ENCODE measurements around the gene TH.
"Not testable (repeated sequence)": the region's sequence is repeated elsewhere in the genome, so short reads cannot be mapped to it uniquely, and the experiment has no call there.

TH gene

DNA sequence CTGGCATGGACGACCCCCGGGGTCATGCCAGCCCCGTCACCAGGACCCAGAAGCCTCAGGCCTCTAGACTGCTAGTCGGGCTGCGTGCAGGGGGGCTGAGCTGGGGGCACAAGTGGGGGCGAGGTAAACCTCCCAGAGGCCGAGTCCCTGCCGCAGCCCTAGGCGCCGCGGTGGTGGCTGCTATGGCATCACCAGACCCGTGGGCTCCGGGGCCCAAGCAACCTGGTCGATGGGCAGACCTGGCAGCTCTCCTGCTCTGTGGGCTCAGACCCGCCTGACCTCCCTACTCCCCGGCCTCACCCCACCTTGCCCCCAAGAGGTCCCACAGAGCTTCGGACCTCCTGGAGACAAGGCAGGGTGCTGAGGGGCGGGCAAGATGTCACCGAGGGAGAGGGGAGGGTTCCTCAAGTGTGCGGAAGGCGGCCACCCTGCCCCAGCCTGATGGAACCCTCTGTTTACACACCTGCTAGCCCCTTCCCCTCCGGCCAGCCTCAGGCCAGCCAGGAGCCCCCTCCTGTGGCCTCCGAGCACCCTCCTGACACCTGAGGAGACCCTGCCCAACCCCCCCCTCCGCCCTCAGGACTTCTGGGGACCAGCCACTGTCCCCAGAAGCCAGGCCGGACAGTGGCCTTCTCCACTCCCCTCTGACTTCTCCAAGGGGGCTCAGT is 41.8 kb downstream of the TH start:
- no peak for DNase-seq (ENCODE audit: low read depth)

DNA sequence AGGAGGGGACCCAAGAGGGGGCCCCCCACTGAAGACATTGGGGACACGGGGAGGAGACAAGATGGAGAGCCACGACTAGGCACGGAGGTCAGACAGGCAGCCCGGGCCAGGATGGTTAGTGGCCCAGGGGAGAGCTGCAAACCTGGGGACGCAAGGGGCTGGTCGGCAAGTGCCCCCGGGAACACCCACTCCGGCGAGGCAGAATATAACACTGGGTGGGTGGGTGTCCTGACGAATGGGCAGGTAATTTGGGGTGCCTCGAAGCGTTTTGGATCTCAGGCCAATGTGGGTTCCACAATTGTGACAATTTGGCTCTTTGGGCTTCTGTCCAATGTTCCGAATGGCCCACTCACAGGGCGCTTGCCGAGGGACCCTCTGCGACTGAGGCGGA is 42.3 kb downstream of the TH start:
- DNase-seq (ENCODE audit: low read depth) = no peak

GRCh38 chr11:2128511-2129307 is 42.9 kb downstream of the TH start:
- DNase-seq (ENCODE audit: low read depth) = no peak

GRCh38 chr11:2128130-2128510 is 43.5 kb downstream of the TH start:
- no peak for DNase-seq (ENCODE audit: low read depth)

DNA sequence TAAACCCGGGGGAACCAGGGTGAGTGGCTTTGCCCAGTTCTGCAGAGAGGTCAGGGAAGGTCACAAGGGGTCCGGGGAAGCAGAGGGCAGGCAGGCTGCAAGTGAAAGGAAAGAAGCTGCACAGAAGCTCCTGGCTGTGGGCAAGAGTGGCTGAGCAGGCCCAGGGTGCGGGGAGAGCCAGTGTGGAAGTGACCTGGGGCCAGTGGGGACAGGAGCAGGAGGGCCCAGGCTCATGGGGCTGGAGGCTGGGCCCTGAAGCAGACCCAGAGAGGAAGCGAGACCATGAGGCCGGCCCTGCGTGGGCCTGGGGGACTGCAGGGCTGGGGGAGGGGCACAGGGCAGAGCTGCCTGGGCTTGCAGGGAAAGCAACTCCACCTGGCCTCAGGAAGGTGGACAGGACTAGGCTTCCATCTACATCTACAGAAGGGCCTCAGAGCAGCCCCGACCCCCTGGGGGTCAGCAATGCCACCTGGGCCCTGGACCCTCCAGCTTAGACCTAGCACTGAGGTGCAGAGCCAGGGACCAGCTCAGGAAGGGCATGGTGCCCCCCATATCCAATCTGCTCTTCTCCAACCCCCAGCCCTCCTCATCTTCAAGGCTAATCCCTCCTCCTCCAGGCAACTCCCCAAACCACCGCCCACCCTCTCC is 44.0 kb downstream of the TH start:
- DNase-seq (ENCODE audit: low read depth) = no peak

GRCh38 chr11:2126520-2127085 is 45.0 kb downstream of the TH start:
- no peak for DNase-seq (ENCODE audit: low read depth)

DNA sequence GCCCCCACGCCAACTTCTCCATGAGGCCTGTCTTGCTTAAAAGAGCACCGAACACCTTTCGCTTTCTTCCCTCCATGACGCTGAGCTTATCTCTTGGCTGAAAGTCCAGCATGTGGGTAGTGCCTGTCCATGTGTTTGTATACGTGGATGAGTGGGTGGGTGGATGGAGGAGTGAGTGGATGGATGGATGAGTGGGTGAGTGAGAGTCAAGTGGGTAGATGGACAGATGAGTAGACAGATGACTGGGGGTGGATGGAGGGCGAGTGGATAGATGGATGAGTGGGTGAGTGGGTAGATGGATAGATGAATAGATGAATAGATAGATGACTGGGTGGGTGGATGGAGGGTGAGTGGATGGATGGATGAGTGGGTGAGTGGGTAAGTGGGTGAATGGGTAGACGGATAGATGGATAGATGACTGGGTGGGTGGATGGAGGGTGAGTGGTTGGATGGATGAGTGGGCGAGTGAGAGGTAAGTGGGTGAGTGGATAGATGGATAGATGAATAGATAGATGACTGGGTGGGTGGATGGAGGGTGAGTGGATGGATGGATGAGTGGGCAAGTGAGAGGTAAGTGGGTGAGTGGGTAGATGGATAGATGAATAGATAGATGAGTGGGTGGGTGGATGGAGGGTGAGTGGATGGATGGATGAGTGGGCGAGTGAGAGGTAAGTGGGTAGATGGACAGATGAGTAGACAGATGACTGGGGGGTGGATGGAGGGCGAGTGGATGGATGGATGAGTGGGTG is 46.7 kb downstream of the TH start:
- DNase-seq (ENCODE audit: low read depth) = not testable (repeated sequence)

DNA sequence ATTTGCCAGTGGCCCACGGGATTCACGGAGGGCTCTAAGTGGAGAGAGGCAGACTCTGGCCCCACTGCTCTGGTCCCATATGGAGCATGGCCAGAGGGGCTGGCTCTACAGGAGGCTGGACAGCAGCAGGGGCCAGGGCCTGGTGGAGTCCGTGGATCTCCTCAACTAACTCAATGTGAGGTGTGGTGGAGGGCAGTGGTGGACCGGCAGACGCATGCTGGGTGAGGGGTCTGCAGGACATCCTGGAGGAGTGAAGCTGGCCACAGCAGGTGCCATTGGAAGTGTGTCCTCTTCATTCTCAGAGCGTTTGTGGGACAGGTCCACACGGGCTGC is 48.0 kb downstream of the TH start:
- DNase-seq (ENCODE audit: low read depth) = no peak

- peak; percentile 20 for DNase-seq (ENCODE audit: low read depth)
Observed at GRCh38 chr11:2122907-2123627, 48.5 kb downstream of the TH start.

GRCh38 chr11:2122222-2122906 is 49.3 kb downstream of the TH start:
- DNase-seq (ENCODE audit: low read depth) = peak; percentile 72

DNA sequence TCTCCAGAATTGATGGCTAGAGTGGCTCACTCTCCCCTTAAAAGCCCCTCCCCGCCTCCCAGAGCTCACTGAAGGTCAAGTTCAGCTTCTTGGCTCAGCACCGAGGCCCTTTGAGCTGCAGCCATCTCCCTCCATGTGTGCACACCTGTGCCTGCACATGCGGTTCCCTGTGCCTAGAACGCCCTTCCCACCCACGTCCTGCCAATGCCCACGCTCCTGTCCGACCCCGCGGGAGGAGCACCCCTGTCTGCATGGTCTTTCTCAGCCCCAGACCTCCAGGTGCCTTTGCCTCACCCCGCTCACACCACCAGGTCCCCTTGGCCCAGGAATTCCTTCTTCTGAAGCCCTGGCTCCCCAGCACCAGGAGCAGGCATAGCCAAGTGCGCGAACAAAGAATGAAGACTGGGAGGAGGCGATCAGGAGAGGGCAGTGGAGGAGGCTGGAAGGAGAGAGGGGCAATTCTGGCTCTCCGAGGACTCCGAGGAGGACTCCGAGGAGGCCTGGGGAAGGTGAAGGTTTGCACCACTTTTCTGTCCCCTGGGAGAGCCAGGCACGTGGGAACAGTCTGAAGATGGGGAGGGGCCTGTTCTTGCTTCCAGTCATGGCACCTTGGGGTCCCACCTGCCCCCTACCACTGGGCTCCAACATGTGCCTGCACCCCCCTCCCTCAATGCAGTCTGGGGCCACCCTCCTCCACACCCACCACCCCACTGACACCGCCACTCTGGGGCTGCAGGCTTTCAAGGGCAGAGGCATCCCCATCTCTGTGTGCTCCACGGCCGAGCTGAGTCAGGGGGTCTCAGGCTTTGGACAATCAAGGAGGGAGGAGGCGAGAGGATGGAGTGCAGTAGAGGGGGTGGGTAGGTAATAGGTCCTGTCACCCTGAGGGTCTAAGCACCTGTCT is 50.1 kb downstream of the TH start:
- no peak for DNase-seq (ENCODE audit: low read depth)

GRCh38 chr11:2120359-2121100 is 51.1 kb downstream of the TH start:
- peak; percentile 37 for DNase-seq (ENCODE audit: low read depth)

DNA sequence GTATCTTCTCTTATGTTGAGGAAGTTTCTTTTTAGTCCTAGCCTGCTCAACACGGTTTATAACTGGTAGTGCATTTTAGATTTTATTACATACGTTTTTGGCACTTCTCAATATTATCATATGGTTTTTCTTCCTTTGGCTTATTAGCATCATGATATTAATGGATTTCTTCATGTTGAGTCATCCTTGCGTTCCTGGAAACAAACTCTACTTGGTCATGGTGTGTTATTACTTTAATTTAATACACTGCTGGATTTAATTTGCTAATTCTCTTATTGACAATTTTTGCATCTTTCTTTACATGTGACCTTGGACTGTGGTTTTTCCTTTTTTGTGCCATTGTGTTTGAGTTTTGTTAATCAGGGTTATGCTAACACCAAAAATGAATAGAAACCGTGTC is 52.9 kb downstream of the TH start:
- peak; percentile 64 for DNase-seq (ENCODE audit: low read depth)

DNA sequence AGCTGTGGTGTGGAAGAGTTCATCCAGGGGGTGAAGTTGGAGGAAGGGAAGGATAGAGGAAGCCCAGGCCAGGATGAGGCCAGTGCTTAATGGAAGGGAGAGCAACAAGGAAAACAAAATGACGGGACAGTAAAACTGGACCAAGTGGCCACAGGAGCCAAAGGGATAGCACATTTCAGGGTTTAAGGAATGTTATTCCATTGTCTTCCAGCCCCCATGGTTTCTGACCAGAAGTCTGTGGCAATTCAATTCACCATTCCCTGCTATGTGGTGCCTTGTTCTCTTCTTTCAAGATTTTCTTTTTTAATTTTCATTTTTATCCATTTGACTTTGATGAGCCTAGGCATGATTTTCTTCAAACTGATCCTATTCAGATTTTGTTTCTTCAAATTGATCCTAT is 54.9 kb downstream of the TH start:
- no peak for DNase-seq (ENCODE audit: low read depth)

DNA sequence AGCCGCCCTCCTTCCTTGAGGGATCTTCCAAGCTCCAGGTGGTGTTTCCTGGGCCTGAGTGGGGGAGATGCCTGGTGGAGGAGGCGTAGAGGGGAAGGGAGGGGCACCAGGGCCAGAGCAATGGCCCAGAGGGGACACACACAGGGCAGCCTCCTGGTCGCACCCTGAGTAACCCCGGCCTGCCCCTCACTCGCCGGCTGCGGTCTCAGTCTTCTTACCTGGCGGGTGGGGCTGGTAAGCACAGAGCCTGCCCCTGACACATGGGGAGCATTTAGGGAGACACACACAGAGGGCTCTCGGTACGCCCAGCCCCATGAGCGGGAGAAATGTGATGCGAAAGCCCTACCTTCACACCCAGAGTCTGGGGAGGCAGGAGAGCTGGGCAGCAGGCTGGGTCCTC is 56.3 kb downstream of the TH start:
- no peak for DNase-seq (ENCODE audit: low read depth)

- no peak for DNase-seq (ENCODE audit: low read depth)
Observed at GRCh38 chr11:2114430-2115241, 57.0 kb downstream of the TH start.
